A204.1 (cell line): ENCODE data around the gene GALNT18.
"Not testable (repeated sequence)": the region's sequence is repeated elsewhere in the genome, so short reads cannot be mapped to it uniquely, and the experiment has no call there.

ENCODE experiments used
- FAIRE-seq: peaks from 2 replicates; lab custom pipeline; 2012; peaks lifted over from hg19 to GRCh38; lab: Jason Lieb, UNC

GALNT18 gene

GRCh38 chr11:11456866-11457265, 164.9 kb downstream of the GALNT18 start:
- FAIRE-seq: no peak

- no peak for FAIRE-seq
Observed at GRCh38 chr11:11454671-11455223, 167.1 kb downstream of the GALNT18 start.

DNA sequence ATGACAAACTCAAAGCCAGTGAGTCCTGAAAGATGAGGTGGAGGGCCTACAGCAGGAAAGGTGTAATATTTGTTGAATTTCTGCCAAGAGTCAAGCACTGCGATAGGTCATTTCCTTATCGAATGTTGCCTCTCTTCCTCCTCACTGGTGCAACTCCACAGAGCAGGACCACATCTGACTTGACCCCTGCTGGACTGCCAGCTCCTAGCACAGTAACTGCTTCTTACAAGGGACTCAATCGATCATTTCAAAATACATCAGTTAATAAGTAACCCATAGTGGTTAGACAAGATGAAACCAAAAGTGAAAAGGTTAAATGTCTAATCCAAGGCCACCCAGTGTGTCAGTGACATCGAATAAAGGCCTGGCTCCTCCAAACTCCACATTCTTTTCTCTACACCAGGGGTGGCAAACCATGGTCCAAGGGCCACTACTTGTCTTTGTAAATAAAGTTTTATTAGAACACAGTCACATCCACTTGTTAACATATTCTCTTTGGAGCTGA, 170.3 kb downstream of the GALNT18 start:
- FAIRE-seq: no peak

DNA sequence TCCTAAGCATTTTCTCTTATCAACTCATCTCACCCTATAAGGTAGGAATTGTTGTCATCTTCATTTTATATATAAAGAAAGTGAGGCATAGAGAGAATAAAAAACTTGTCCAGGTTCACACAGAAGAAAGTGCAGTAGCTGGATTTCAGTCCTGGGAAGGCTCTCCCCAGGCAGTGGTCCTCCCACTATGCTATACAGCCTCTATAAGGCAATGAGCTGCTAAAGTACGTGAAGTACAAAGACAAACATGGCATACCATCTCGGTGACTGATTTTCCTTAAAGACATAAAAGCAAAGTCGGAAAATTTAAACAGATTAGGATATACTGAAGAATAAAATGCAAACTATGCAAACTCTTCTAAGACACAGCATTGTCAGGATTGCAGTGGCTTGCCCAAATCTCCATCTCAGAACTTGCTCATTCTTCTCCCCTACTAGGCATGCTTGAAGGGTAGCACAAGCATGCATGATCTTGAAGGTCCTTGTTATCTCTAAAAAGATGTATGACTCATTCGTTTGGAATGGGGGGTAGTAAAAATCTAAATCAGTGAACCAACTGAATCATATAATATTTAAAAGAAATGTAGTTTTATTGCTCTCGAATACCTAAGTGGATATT, 171.0 kb downstream of the GALNT18 start:
- no peak for FAIRE-seq

- FAIRE-seq: no peak
Observed at GRCh38 chr11:11449327-11449726, 172.5 kb downstream of the GALNT18 start.

DNA sequence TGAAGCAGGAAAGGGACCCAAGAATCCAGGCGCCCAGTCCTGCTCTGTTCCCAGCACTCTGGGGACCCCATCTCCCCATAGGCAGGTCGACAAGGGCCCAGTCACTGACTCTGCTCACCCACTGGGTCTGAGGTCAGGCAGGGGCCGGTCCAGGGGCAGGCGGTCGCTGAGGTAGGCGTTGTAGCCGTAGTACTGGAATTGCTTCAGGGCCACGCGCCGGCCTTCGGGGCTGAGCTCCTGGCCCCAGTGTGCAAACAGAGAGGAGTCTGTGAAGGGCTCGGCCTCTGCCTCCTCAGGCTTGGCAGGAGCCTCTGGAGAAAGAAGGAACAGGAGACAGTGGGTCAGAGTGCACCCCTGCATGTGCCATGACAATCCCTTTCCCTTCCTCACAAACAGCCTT, 173.2 kb downstream of the GALNT18 start:
- FAIRE-seq: no peak

GRCh38 chr11:11447601-11448000, 174.2 kb downstream of the GALNT18 start:
- FAIRE-seq: not testable (repeated sequence)

DNA sequence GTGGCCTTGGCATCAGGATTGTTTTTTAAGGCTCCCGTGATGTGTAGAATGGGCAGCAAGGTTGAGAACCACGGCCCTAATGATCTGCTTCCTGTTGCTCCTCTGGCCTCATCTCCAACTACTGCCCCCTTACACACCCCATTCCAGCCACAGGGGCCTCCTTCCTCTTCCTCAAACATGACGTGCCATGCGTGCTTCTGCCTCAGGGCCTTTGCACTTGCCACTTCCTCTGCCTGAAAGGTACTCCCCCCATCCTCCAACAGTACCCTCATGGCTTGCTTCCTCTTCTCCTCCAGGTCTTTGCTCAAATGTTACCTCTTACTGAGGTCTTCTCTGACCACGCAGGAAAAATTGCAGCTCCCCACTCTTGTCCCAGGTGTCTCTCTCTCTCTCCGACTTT, 174.8 kb downstream of the GALNT18 start:
- FAIRE-seq: no peak

DNA sequence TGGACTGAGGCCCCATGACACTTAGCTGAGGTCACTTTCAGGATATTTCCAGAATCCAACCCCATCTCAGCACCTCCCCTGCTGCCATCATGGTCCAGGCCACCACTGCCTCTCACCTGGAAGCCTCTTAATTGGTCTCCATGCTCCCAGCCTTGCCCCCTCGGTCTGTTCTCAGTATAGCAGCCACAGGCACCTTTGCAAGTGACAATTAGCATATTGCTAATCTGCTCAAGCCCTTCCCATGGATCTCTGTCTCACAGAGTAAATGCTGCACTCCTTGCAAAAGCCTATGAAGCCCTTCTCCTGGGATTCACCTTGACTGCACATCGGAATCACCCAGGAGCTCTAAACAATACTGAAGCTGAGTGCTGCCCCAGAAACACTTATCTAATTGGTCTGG, 175.2 kb downstream of the GALNT18 start:
- no peak for FAIRE-seq

GRCh38 chr11:11445441-11446185, 176.2 kb downstream of the GALNT18 start:
- FAIRE-seq: no peak

DNA sequence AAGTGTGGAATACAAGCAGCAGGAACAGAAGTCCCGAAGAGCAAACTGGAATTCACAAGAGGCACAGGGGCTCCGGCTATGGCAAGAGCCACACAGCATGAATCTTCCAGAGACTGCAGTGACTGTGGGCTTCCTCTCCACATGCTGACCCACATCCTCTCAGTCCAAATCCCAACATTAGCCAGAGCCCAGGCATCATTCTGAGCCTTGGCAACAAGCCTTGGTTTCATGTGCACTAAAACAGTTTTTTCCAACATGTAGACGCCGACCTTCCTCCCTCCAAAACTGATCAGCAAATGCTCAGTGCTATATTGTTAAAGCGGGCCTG, 177.0 kb downstream of the GALNT18 start:
- FAIRE-seq: no peak

GRCh38 chr11:11444027-11444803, 177.6 kb downstream of the GALNT18 start:
- no peak for FAIRE-seq

DNA sequence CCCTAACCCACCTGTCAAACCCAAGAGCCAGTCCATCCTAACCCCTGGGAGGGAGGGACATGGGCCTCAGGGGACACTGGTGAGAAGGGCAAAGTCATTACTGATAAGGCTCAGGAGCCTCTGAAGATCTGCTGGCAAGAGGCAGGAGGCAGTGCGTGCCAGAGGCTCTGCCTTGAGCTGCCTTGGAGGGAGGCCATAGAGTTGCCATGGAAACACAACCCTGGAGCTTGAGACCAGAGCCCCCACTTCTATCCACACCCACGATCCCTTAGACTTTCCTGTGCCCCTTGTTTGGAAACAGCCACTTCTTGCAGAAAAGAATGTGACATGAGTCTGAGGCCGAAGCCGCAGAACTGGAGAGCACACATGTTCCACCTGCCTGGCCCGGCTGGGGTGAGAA, 179.0 kb downstream of the GALNT18 start:
- FAIRE-seq: no peak

DNA sequence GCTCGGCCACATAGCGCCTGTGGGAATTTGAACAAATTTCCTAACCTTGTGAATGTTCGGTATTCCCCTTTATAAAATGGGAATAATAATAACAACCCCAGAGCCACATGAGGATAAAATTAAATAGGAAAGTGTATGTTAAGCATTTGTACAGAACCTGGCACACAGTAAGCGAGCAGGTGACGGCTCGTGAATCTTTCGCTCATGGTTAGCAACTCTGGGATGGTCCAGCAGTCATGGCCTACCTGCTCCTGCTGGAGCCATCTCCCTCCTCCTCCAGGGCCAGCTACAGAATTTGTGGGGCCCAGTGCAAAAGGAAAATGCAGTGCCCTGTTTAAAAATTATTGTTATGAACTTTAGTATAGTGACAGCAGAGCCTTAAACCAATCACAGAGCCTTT, 180.3 kb downstream of the GALNT18 start:
- no peak for FAIRE-seq

DNA sequence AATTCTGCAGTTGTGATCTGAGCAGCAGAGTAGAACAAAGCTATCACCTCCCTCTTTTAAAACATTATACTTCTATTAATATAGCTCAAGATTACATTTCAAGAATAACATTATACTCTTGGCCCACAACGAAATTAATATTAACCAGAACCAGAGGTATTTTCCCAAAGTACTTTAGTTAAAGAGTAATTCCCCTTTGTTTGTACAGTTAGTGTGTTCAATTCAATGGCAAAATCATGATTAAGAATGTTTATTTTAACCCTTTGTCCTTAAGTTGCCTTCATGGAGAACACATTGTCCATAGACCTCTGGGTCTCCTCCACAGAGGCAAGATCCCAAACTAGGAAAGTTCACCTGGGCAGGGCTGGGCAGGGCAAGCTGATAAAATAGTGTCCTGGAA, 180.7 kb downstream of the GALNT18 start:
- FAIRE-seq: no peak

- FAIRE-seq: no peak
Observed at GRCh38 chr11:11440144-11440543, 181.7 kb downstream of the GALNT18 start.

DNA sequence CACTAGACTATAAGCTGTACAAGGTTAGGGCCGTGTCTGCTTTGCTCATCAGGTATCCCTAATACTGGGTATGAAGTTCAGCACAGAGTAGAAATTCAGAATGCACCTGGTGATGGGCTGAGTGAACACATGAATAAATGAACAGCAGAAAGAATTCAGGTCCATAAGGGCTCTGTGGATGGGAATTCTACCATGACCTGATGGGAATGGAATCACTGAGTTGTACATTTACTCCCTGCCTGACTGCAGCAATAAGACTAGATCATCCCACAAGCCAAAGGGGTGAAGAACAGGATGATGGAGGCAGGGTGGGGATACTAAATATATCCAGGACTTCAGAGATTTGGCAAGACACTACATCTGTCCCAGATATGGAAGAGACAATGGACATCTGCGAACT, 182.2 kb downstream of the GALNT18 start:
- no peak for FAIRE-seq

DNA sequence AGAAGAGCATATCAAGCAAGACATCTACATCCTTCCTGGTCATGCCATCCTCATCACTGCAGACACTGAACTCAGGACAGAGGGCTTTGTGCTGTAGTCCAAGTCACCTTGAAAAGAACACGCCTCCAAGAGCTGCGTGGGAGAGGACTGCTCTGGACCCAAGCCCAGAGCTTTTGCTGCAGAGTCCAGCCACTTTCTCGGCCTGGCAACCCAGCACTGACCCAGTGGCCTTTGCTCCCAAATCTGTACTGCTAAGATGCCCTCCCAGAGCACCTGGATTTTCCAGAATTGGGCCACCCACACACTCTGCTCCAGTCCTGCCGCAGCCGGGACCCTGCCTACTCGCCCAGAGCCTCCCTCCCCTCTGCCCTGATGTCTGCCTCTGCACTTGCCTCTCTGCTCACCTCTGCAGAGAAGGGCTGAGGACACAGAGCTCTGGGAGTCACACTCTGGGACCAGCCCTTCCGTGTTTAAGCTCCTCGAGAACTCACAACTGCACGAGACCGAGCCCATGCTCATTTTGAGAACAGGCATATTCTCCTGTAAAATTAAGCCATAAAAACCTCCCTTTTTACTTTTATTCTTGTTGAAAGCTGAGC, 185.0 kb downstream of the GALNT18 start:
- FAIRE-seq: no peak

GRCh38 chr11:11435635-11436034, 186.2 kb downstream of the GALNT18 start:
- FAIRE-seq: no peak

- no peak for FAIRE-seq
Observed at GRCh38 chr11:11433960-11434359, 187.8 kb downstream of the GALNT18 start.

- FAIRE-seq: no peak
Observed at GRCh38 chr11:11432621-11433319, 189.0 kb downstream of the GALNT18 start.

GRCh38 chr11:11430431-11430830, 191.4 kb downstream of the GALNT18 start:
- no peak for FAIRE-seq
